Stimulated activated CD4-positive, alpha-beta T cell treated with anti-CD3 and anti-CD28 coated beads, TNF-alpha, amount 100 ng/mL, for 48 hours (primary cell): ENCODE data around the gene TYMP.

Experiments used
- DNase-seq, 3 donors: peaks; one replicate each; pipeline ENCODE4 v3.0.0-alpha.2; 2020; ENCODE audit warnings: low read depth in 3 of 3

TYMP gene

GRCh38 chr22:50485221-50486131 is 44.3 kb downstream of the TYMP start:
- DNase-seq, result no peak

GRCh38 chr22:50483977-50484853 is 45.6 kb downstream of the TYMP start:
- no peak for DNase-seq

GRCh38 chr22:50483556-50483955 is 46.3 kb downstream of the TYMP start:
- DNase-seq, result no peak

GRCh38 chr22:50483106-50483505 is 46.7 kb downstream of the TYMP start:
- no peak for DNase-seq

- no peak for DNase-seq
Observed at GRCh38 chr22:50482107-50483074, 47.4 kb downstream of the TYMP start.

GRCh38 chr22:50481440-50482106 is 48.2 kb downstream of the TYMP start, which contains the start of gene ADM2:
Gene ADM2 (plus strand): TSS chr22:50481543. CDS start chr22:50481848, 305 bp downstream.
- peak in 2 of 3 donors; percentile 41 to 60 for DNase-seq

GRCh38 chr22:50481045-50481439 is 48.8 kb downstream of the TYMP start:
- DNase-seq, result no peak

GRCh38 chr22:50479721-50480120 is 50.1 kb downstream of the TYMP start:
- no peak for DNase-seq

- DNase-seq, result no peak
Observed at GRCh38 chr22:50477923-50478322, 51.9 kb downstream of the TYMP start.

GRCh38 chr22:50476868-50477267 is 52.9 kb downstream of the TYMP start:
- DNase-seq, result no peak
